ENCODE data around the gene MID1. TPM values are rescaled to one million over a fixed set of nuclear protein-coding genes. Genes with fewer than 3 reads are reported as not detected.
"Not testable (repeated sequence)": the region's sequence is repeated elsewhere in the genome, so short reads cannot be mapped to it uniquely, and the experiment has no call there.

Gene MID1
- total RNA-seq, 5 donors from 2014 or later (not counting 1 experiment from before 2014, with no cell fraction given), result 0.09 to 0.29 (median 0.10) TPM; not detected in 2

DNA sequence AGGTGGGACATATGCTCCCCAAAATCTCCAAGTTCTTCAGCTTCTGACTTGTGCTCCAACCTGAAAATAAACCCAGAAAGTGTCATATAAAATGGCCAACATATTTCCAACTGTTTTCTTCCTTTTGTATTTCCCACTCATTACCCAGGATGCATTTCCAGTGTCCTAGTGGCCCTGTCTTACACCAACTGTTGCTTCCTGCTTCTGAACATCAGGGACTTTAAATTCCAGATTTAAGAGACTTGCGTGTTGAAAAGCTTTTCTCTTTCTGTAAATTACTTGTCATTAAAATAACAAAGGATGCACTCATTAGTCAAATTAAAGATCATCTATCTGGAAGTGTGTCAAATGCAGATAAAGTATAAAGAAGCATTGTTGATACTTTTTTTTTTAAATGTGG lies 19.9 kb downstream of the MID1 start:
- Mint-ChIP-seq H3K36me3 (no peaks in the 10 kb centered on the region), H3K27me3 (peaks cover 0 to 4% of the 10 kb centered on the region in 2 donors), H3K9me3 (no peaks in the 10 kb centered on the region), H3K4me1 (no peaks in the 10 kb centered on the region), H3K27ac (no peak overlapping the region), H3K4me3 (no peak overlapping the region)
- no CpG with 5 or more reads among the region's 1 CpG for WGBS (ENCODE audit: insufficient coverage)
- H3K27me3 ChIP-seq (replicated peaks in 1 of 2; ENCODE audit: control insufficient read depth in 2 of 2, extremely low read depth in 1 of 2, insufficient read depth in 2 of 2, low read length in 1 of 2), result no peaks in the 10 kb centered on the region
- no peaks in the 10 kb centered on the region for H3K9me3 ChIP-seq
- no peaks in the 10 kb centered on the region for H3K4me1 ChIP-seq (ENCODE audit: control insufficient read depth in 1 of 2, extremely low read depth in 1 of 2, insufficient read depth in 2 of 2, low read length in 2 of 2)
- no peak for DNase-seq
- H3K27ac ChIP-seq (ENCODE audit: low read length), result no peak overlapping the region
- H3K36me3 ChIP-seq (ENCODE audit: control insufficient read depth in 2 of 2, extremely low read depth in 1 of 2, insufficient read depth in 1 of 2, low read length in 1 of 2), result no peaks in the 10 kb centered on the region
- H3K4me3 ChIP-seq (ENCODE audit: control insufficient read depth in 1 of 2, extremely low read depth in 1 of 2, low read length in 1 of 2), result no peak overlapping the region
- ChIA-PET CTCF (interaction anchor here in 1 of 2 donors (1.1 kb wide), 1 partner anchor 14 kb away, joined by 3 read pairs; no protein-coding TSS in a partner anchor), POLR2A (no interaction called here)
- ATAC-seq (replicated peaks in 1 of 4), result no peak

DNA sequence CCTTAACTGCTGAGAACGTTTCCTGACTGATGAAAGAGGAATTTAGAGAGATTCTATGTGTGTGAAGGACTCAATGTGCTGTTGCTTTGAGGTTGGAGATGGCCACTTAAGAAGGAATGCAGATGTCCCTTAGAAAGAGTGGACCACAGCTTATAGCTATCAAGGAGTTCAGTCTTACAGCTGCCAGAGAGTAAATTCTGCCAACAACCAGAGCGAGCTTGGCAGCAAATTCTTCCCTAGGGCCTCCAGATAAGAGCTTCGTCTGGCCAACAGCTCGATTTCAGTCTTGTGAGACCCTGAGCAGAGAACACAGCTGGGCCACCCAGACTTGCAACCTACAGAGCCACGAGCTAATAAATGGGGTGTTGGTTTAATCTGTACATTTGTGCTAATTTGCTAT lies 21.8 kb downstream of the MID1 start:
- Mint-ChIP-seq H3K4me1 (no peaks in the 10 kb centered on the region), H3K9me3 (no peaks in the 10 kb centered on the region), H3K4me3 (no peak overlapping the region), H3K27ac (no peak overlapping the region), H3K36me3 (no peaks in the 10 kb centered on the region), H3K27me3 (peaks cover 0 to 4% of the 10 kb centered on the region in 2 donors)
- whole genome bisulfite sequencing (ENCODE audit: insufficient coverage), result 33% methylated on average over 1 of the region's 5 CpGs
- no peak for ATAC-seq (replicated peaks in 1 of 4)
- Histone ChIP-seq H3K9me3 (no peaks in the 10 kb centered on the region), H3K4me1 (ENCODE audit: control insufficient read depth in 1 of 2, extremely low read depth in 1 of 2, insufficient read depth in 2 of 2, low read length in 2 of 2) (no peaks in the 10 kb centered on the region), H3K27ac (ENCODE audit: low read length) (no peak overlapping the region), H3K27me3 (replicated peaks in 1 of 2; ENCODE audit: control insufficient read depth in 2 of 2, extremely low read depth in 1 of 2, insufficient read depth in 2 of 2, low read length in 1 of 2) (no peaks in the 10 kb centered on the region), H3K4me3 (ENCODE audit: control insufficient read depth in 1 of 2, extremely low read depth in 1 of 2, low read length in 1 of 2) (no peak overlapping the region), H3K36me3 (ENCODE audit: control insufficient read depth in 2 of 2, extremely low read depth in 1 of 2, insufficient read depth in 1 of 2, low read length in 1 of 2) (no peaks in the 10 kb centered on the region)
- DNase-seq, result no peak
- CTCF ChIA-PET, result interaction anchor here in 1 of 2 donors (1.8 kb wide), 1 partner anchor 408 kb away, joined by 5 read pairs; no protein-coding TSS in a partner anchor
- POLR2A ChIA-PET, result no interaction called here

DNA sequence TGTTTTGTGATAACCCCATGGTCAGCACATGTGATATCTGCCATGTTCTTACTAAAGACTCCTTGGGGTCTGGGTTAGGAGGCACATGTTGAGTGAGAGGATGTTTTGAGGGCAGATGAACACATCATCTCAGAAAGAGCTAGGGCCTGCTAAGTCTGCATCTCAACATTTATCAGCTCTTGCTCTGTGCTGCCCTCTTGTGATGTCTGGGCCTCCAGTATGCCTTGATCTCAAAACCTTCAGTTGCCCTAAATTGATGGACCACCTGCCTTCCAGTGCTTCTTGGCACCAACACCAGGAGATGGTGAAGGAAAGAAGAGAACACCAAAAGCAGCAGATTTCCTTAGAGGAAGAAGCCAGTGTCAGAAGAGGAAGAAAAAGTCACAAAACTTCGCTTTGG lies 22.5 kb downstream of the MID1 start:
- DNase-seq (peak in 1 of 35 experiments; percentile 1), ATAC-seq (replicated peaks in 1 of 4) (no peak)
- no peak overlapping the region for H3K4me3 Mint-ChIP-seq
- H3K27ac Mint-ChIP-seq, result no peak overlapping the region
- WGBS (ENCODE audit: insufficient coverage), result no CpG with 5 or more reads among the region's 1 CpG
- no peaks in the 10 kb centered on the region for H3K36me3 ChIP-seq (ENCODE audit: control insufficient read depth in 2 of 2, extremely low read depth in 1 of 2, insufficient read depth in 1 of 2, low read length in 1 of 2)
- no peaks in the 10 kb centered on the region for H3K9me3 Mint-ChIP-seq
- H3K36me3 Mint-ChIP-seq, result no peaks in the 10 kb centered on the region
- no peaks in the 10 kb centered on the region for H3K27me3 Mint-ChIP-seq
- ChIA-PET POLR2A (no interaction called here), CTCF (interaction anchor here in 1 of 2 donors (1.8 kb wide), 1 partner anchor 408 kb away, joined by 5 read pairs; no protein-coding TSS in a partner anchor)
- no peaks in the 10 kb centered on the region for H3K9me3 ChIP-seq
- no peak overlapping the region for H3K27ac ChIP-seq (ENCODE audit: low read length)
- H3K4me3 ChIP-seq (ENCODE audit: control insufficient read depth in 1 of 2, extremely low read depth in 1 of 2, low read length in 1 of 2), result no peak overlapping the region
- H3K4me1 ChIP-seq (ENCODE audit: control insufficient read depth in 1 of 2, extremely low read depth in 1 of 2, insufficient read depth in 2 of 2, low read length in 2 of 2), result no peaks in the 10 kb centered on the region
- H3K27me3 ChIP-seq (replicated peaks in 1 of 2; ENCODE audit: control insufficient read depth in 2 of 2, extremely low read depth in 1 of 2, insufficient read depth in 2 of 2, low read length in 1 of 2), result no peaks in the 10 kb centered on the region
- no peaks in the 10 kb centered on the region for H3K4me1 Mint-ChIP-seq

DNA sequence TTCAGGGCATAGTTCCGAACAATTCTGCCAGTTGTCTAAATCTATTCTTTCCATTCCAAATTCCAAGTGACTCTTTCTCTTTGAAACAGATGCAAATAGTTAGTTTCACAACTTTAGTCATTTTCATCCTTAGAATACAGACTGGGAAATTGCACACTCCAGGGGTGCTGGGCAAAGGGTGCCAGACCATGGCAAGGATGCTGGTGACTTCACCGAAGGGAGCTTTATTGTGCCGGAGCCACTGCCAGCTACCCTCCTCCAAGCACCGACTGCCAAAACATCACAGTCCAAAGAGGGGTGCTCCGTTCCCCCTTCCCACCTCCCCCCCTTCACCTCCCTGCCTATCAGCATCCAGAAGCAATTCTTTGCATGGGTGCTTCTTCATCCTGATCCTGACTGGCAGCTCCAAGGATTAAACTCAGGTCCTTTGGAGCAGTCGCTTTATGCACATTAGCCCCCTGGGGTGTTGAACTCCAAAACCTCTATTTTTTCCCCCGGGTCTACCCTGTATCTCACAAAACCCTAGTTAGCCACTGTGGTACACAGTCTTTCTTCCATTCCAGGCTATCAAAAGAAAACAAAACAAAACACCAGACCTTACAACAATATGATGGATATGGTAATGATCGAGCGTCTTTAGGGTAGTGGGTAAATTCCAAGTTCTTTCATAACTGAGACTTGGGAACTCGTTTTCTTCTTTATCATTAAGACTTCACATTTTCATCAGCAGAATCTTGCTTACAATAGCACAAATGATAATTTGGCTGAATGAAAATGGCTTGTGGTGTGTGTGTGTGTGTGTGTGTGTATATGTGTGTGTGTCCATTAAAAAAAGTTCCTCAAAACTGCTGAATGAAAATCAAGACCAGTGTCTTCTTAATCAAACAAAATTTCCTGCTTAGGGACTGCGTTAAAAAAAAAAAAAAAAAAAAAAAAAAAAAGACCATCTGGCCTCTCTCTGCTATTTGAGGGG lies 28.7 kb downstream of the MID1 start:
- Mint-ChIP-seq H3K9me3 (no peaks in the 10 kb centered on the region), H3K27ac (no peak overlapping the region), H3K4me3 (no peak overlapping the region), H3K36me3 (no peaks in the 10 kb centered on the region), H3K27me3 (peaks cover 0 to 3% of the 10 kb centered on the region in 2 donors), H3K4me1 (no peaks in the 10 kb centered on the region)
- ChIA-PET CTCF (no interaction called here), POLR2A (no interaction called here)
- DNase-seq, result no peak
- Histone ChIP-seq H3K27ac (ENCODE audit: low read length) (no peak overlapping the region), H3K4me1 (ENCODE audit: control insufficient read depth in 1 of 2, extremely low read depth in 1 of 2, insufficient read depth in 2 of 2, low read length in 2 of 2) (no peaks in the 10 kb centered on the region), H3K27me3 (replicated peaks in 1 of 2; ENCODE audit: control insufficient read depth in 2 of 2, extremely low read depth in 1 of 2, insufficient read depth in 2 of 2, low read length in 1 of 2) (no peaks in the 10 kb centered on the region), H3K9me3 (no peaks in the 10 kb centered on the region), H3K4me3 (ENCODE audit: control insufficient read depth in 1 of 2, extremely low read depth in 1 of 2, low read length in 1 of 2) (no peak overlapping the region), H3K36me3 (ENCODE audit: control insufficient read depth in 2 of 2, extremely low read depth in 1 of 2, insufficient read depth in 1 of 2, low read length in 1 of 2) (no peaks in the 10 kb centered on the region)
- WGBS (ENCODE audit: insufficient coverage), result no CpG with 5 or more reads among the region's 11 CpGs
- ATAC-seq (replicated peaks in 1 of 4), result no peak

DNA sequence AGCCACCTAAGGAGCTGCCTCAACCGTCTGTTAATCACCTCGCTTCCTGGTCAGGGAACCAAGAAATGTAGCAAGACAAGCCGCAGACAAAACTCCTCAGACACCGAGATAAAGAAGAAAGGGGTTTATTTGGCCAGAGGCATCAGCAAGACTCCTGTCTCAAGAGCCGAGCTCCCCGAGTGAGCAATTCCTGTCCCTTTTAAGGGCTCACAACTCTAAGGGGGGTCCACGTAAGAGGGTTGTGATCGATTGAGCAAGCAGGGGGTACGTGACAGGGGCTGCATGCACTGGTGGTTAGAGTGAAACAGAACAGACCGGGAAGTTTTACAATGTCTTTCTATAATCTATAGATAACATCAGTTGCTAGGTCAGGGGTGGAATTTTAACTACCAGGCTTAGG lies 30.6 kb downstream of the MID1 start:
- ATAC-seq (replicated peaks in 1 of 4), result not testable (repeated sequence)

DNA sequence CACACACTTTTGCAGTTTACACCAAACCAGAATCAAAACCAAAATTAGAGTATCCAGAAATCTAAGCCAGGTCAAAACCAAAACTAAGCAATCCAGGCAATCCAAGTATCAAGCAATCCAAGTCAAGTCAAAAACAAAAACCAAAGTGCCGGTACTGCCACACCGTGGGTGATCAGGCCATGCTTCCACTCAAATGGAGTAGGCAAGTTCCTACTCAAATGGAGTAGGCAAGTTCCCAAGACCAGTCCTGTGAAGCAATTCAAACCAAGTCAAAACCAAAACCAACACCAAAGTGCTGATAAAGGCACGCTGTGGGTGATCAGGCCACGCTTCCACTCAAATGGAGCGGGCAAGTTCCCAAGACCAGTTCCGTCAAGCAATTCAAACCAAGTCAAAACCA lies 31.3 kb downstream of the MID1 start:
- peaks cover 3 to 10% (median 3%) of the 10 kb centered on the region in 3 donors for H3K9me3 Mint-ChIP-seq
- H3K4me1 Mint-ChIP-seq, result no peaks in the 10 kb centered on the region
- no peak overlapping the region for H3K4me3 Mint-ChIP-seq
- ATAC-seq (replicated peaks in 1 of 4), result no peak
- no peak overlapping the region for H3K27ac Mint-ChIP-seq
- POLR2A ChIA-PET, result no interaction called here
- CTCF ChIA-PET, result interaction anchor here in 1 of 2 donors (0.8 kb wide), 1 partner anchor 119 kb away, joined by 10 read pairs; no protein-coding TSS in a partner anchor
- H3K27ac ChIP-seq (ENCODE audit: low read length), result no peak overlapping the region
- H3K36me3 ChIP-seq (ENCODE audit: control insufficient read depth in 2 of 2, extremely low read depth in 1 of 2, insufficient read depth in 1 of 2, low read length in 1 of 2), result no peaks in the 10 kb centered on the region
- no peak overlapping the region for H3K4me3 ChIP-seq (ENCODE audit: control insufficient read depth in 1 of 2, extremely low read depth in 1 of 2, low read length in 1 of 2)
- WGBS (ENCODE audit: insufficient coverage), result 100% methylated on average over 4 of the region's 6 CpGs
- H3K27me3 ChIP-seq (replicated peaks in 1 of 2; ENCODE audit: control insufficient read depth in 2 of 2, extremely low read depth in 1 of 2, insufficient read depth in 2 of 2, low read length in 1 of 2), result no peaks in the 10 kb centered on the region
- H3K4me1 ChIP-seq (ENCODE audit: control insufficient read depth in 1 of 2, extremely low read depth in 1 of 2, insufficient read depth in 2 of 2, low read length in 2 of 2), result no peaks in the 10 kb centered on the region
- peaks cover 0 to 3% of the 10 kb centered on the region in 2 donors for H3K27me3 Mint-ChIP-seq
- H3K36me3 Mint-ChIP-seq, result no peaks in the 10 kb centered on the region
- DNase-seq, result no peak
- H3K9me3 ChIP-seq, result no peaks in the 10 kb centered on the region

More for the DNA sequence above, 30.6 kb downstream of the MID1 start:
- H3K4me3 Mint-ChIP-seq; H3K27me3 ChIP-seq (replicated peaks in 1 of 2; ENCODE audit: control insufficient read depth in 2 of 2, extremely low read depth in 1 of 2, insufficient read depth in 2 of 2, low read length in 1 of 2); H3K27me3 Mint-ChIP-seq; H3K36me3 ChIP-seq (ENCODE audit: control insufficient read depth in 2 of 2, extremely low read depth in 1 of 2, insufficient read depth in 1 of 2, low read length in 1 of 2); H3K9me3 Mint-ChIP-seq; H3K27ac Mint-ChIP-seq; H3K4me1 Mint-ChIP-seq; H3K4me1 ChIP-seq (ENCODE audit: control insufficient read depth in 1 of 2, extremely low read depth in 1 of 2, insufficient read depth in 2 of 2, low read length in 2 of 2); CTCF ChIA-PET; POLR2A ChIA-PET; H3K9me3 ChIP-seq; H3K27ac ChIP-seq (ENCODE audit: low read length); H3K36me3 Mint-ChIP-seq; DNase-seq; H3K4me3 ChIP-seq (ENCODE audit: control insufficient read depth in 1 of 2, extremely low read depth in 1 of 2, low read length in 1 of 2): not testable (repeated sequence)
- no CpG with 5 or more reads among the region's 10 CpGs for WGBS (ENCODE audit: insufficient coverage)
